ENCODE measurements around the gene SYNCRIP.
"Not testable (repeated sequence)": the region's sequence is repeated elsewhere in the genome, so short reads cannot be mapped to it uniquely, and the experiment has no call there.

Gene SYNCRIP

DNA sequence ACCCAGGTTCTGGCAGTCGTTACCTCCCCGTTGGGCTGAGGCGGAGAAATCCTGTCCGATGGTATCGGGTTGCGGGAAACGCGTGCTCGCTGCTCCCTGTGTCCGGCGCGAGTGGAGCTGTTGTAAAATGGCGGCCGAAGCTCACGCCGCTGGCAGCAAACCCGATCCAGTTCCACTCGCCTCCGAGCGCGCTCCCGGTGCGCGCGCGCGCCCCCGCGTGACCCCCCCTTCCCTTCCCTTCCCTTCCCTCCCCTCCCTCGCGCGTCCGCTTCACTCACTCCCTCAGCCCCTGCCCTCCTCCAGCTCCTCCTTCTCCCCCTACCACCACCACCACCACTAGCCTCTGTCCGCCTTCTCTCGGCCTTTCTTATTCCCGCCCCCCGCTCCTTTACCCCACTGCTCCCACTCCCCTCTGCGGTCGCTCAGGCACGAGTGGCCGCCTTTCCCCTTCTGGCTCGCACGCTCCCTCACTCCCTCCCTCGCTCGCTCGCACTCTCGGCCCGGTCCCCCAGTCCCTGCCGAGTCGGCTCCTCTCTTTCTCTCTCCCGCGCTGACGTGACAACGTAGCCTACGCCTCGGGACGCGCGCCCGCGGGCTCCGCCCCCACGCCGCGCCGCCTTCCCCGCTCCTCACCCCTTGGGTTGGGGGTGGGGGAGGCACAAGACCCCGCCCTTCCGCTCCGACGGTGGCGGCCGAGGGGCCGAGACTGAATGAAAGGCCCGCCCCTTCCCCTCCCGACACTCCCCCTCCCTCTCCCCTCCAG is at the start of gene SYNCRIP:
TSS of gene SYNCRIP (minus strand) at position 113 of the 763 bp plus-strand sequence. CDS start 1,447 bp downstream, outside the sequence.
- peak; percentile 92 for DNase-seq (ENCODE audit: low spot score)

DNA sequence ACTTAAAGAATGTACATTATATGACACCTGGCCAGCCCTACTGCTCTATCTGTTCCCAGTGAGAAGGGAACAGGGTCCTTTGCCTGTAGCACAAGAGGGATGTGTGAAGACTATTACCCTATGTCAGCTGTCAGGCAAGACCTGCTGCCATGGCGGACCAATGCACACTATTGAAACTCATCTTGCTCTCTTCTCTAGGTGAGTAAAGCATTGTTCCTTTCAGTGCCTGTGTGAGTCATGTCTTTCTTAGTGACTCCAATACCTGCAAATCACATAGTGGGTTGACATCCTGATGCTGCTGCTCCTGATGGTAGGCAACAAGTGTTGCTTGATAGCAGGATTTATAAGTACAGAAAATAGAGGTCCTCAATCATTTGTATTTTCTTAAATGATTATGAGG is 48.8 kb upstream of the SYNCRIP start:
- no peak for DNase-seq (ENCODE audit: low spot score)

DNA sequence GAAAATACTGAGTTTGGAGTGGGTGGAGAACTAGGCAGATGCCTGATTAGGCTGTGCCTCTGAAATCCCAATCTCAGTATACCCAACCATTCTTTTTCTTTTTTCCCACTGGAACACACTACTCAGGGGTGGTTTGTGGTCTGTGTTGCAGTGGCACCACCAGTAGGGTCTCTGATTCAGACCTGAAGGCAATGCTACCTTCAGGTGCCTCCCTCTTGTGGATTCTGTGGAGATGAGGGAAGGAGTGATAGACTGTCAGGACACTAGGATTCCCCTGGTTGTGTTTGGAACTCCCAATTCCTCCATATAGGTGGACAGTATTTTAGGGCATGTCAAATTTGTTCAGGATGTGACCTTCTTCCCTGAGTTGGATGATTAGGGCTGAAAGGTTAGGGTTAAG is 47.4 kb upstream of the SYNCRIP start:
- no peak for DNase-seq (ENCODE audit: low spot score)

DNA sequence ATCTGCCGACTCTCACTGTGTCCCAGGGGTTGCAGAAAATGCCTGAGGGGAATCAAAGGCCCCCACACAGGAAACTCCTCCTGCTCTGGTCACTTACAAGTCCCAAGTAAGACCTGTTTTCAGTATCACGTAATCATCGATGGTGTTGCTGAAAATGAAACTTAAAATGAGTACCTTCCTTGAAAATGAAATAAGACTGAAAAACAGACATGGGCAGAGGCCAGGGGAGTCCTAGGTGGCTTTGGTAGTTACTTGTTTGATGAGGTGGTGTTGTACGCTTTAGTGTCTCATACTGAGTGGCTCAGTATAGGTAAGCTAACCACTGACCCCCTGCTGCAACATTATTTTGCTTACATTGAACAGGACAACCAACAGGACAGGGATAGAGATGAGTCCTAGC is 43.0 kb upstream of the SYNCRIP start:
- DNase-seq (ENCODE audit: low spot score): no peak

DNA sequence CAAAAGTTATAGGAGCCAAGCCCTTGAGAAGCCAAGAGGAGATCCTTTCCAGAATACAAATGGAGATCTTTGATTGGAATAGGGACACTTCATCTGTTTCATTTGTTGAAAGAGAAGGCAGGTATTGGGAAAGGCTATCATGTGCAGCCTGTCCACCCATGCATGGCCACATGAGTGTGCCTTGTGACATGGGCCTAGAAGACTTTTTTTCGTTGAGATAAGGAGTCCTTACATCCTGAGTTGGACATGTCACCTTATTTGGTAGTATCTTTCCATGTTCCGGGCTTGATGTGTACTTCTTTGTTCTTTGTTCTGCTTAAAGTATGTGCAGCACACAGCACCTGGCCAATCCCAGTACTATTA is 42.1 kb upstream of the SYNCRIP start:
- DNase-seq (ENCODE audit: low spot score): no peak

DNA sequence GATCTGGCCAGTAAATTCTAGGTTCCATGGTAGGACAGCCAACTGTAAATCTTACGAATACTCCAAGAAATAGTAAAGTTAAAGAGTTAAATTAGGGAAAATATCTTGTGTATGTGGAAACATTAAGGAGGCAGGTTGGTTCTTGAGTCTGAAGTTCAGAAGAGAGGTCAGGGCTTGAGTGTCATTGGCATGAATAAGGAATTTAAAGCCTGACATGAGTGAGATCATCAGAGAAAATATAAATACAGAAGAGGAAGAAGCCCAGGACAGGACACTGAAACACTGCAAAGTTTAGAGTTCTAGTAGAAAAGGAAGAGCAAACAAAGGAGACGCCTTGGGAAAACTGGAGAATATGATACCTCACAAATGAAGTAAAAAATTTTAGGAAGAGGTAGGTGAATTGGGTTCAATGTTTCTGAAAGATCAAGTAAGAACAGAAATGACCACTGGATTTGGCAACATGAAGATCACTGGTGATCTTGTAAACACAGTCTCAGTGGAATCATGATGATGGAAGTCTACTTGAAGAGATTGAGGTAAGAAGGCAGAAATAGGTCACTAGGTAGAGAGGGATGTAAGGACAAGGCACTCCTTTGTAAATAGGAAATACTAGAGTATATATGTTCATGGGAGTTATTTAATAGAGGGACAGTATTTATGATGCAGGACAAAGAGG is 41.6 kb upstream of the SYNCRIP start:
- DNase-seq (ENCODE audit: low spot score): no peak

DNA sequence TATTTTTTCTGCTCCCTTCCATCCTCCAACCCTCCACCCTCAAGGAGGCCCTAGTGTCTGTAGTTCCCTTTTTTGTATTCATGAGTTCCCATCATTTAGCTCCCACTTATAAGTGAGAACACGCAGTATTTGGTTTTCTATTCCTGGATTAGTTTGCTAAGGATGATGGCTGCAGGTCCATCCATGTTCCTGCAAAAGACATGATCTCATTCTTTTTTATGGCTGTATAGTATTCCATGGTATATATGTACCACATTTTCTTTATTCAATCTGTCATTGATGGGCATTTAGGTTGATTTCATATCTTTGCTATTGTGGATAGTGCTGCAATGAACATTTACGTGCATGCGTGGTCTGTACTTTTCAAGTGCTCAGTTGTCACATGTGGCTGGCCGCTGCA is 39.2 kb upstream of the SYNCRIP start:
- DNase-seq (ENCODE audit: low spot score): not testable (repeated sequence)

DNA sequence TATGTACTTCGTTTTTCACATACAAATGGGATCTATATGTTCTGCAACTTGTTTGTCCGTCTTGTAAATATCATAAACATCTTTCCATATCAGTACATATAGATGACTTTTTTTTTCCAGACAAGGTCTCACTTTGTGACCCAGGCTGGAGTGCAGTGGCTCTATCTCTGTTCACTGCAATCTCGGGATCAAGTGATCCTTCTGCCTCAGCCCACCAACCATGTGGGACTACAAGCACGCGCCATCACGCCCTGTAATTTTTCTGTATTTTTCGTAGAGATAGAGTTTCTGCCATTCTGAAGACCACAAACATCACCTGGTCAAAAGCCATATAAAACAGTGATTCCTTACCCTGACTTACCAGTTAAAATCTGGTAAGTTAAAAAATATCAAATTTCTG is 37.7 kb upstream of the SYNCRIP start:
- no peak for DNase-seq (ENCODE audit: low spot score)

GRCh38 chr6:85679445-85680123 is 36.9 kb upstream of the SYNCRIP start:
- DNase-seq (ENCODE audit: low spot score): no peak

- peak; percentile 97 for DNase-seq (ENCODE audit: low spot score)
Measured at GRCh38 chr6:85678602-85679444, 36.1 kb upstream of the SYNCRIP start.

DNA sequence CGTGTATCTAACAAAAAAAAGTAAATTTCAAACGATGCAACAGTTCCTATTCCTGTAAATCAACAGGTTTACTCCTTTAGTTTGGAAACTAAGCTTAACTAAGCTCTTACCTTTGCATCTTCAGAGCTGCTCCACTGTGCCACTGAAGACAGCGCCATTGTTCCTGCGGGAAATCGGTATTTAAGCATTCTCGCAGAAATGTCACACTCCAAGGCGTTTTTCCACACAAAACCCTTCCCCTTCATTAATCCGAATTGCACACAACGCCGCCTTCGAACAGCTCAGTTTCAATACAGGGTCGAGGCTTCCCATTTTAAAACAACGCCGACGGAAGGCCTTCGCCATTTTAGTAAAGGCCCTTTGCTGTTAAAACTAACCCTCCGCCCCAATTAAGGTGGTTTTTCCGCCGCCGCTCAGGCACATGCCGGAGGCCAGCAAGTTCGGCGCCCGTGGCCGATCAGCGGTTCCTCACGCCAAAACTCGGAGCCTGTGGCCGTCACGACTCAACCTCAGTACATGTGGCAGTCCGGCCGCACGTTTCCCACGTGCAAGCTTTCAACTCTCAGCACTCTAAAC is 35.4 kb upstream of the SYNCRIP start:
- DNase-seq (ENCODE audit: low spot score): no peak

GRCh38 chr6:85677234-85677956 is 34.7 kb upstream of the SYNCRIP start:
- DNase-seq (ENCODE audit: low spot score): no peak

- no peak for DNase-seq (ENCODE audit: low spot score)
Measured at GRCh38 chr6:85676086-85676729, 33.5 kb upstream of the SYNCRIP start.

- no peak for DNase-seq (ENCODE audit: low spot score)
Measured at GRCh38 chr6:85675030-85675819, 32.5 kb upstream of the SYNCRIP start.

DNA sequence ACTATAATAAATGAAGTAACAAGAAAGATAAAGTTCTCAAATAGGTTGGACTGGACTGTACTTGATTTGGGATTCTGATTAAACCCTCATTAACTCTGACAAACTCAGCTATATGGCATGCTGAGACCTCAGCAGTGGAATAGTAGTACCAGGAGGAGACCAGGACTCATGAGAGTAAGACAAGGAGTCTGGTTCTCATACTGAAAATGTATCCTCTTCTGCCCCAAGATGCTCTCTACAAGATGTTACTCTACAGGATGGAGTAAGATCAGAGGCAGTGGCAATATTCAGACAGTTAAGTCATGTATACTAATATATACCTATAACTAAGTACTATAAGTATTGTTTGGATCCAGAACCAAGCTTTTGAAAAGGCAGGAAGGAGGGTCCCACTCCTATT is 31.9 kb upstream of the SYNCRIP start:
- no peak for DNase-seq (ENCODE audit: low spot score)

DNA sequence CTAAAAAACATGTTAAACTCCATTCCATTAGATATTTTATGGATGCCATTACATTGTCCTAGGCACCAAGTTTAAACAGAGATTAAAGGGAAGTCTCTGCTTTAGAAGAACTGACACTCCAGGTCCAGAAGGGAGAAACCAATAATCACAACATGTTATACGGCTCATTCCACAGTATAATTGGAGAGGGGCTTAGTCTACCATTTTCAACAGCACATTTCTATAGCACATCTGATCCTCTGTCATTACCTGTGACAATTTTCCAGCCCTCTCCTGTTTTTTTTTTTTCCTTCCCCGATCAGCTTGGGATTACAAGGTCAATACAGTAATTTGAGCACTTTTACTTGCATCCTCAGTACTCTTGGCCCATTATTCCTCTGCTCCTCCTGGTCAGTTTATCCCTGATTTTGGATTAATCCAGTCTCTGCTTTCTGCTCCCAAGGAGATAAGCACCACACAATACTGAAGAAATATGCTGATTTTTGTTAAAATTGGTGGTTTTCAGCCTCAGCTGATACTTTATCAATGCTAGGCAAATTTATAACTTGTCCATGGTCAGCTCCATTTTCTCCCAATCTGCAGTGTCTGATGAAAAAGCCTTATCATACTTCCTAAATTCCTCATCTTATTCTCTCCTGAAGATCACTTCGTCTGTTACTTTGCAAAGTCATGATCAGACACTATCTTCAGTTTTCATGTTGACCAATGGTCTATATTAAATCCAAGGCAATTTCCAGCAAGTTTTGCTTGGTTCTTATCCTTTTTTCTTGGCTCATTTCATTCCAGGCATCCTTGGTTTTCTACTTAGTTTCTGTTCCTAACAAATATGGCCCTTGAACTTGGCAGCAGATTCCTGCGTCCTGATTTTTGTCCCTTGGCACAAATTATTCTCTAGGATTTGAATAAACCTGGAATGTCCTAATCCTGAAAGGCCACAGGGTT is 30.8 kb upstream of the SYNCRIP start:
- no peak for DNase-seq (ENCODE audit: low spot score)

DNA sequence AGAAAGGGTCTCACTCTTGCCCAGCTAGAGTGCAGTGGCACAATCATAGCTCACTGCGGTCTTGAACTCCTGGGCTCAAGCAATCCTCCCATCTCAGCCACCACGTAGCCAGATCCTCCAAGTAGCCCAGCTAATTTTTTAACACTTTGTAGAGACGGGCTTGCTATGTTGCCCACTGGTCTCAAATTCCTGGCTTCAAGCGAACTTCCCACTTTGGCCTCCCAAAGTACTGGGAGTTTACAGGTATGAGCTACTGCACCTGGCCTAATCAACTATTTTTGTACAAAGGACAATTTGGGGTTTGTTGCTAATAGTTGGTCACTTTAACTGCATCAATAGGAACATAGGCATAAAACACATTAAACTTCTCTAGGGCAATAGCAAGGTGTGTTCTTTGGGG is 29.9 kb upstream of the SYNCRIP start:
- DNase-seq (ENCODE audit: low spot score): no peak

DNA sequence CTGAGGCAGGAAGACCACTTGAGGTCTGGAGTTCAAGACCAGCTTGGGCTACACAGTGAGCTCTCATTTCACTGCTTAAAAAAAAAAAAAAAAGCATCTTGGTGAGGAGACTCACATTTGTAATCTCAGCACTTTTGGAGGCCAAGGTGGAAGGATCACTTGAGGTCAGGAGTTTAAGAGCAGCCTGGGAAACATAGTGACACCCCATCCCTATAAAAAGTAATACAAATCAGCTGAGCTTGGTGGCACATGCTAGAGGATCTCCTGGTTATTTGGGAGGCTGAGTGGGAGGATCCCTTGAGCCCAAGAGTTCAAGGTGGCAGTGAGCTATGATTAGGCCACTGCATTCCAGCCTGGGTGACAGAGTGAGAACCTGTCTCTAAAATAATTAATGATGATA is 29.4 kb upstream of the SYNCRIP start:
- no peak for DNase-seq (ENCODE audit: low spot score)

- DNase-seq (ENCODE audit: low spot score): no peak
Measured at GRCh38 chr6:85670573-85670972, 27.9 kb upstream of the SYNCRIP start.

All from D341Med (cell line).